ENCODE results near the gene PECR. TPM values are rescaled to one million over a fixed set of nuclear protein-coding genes. Genes with fewer than 3 reads are reported as not detected.

PECR gene
- polyA plus RNA-seq, 1 experiment = 5.6 TPM

DNA sequence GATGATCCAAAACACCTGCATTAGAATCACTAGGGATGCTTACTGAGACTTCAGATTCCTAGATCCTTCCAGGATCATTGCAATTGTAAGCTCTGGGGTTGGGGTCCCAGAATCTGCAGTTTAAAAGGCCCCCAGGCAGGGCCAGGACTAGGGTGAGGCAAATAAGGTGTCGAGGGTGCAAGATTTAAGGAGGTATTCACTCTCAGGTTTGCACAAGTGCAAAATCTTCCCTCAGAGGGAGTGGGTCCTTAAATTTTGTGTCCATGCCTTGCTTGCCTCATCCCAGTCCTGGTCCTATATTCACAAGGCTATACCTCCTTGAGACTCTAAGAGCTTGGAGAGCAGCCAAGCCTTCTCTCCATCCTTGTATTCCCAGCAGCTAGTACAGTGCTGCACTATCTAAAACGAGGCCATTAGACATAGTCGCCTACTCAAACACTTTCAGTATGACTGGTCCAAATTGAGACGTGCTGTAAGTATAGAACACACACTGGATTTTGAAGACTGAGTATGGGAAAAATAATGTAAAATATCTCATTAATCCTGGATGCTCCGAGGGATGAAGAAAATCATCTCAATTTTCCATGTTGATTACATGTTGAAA is 36.6 kb downstream of the PECR start:
- no peaks in the 10 kb centered on the region for H3K27me3 ChIP-seq (ENCODE audit: control insufficient read depth, insufficient read depth, low read length)
- no peak overlapping the region for H3K4me3 ChIP-seq (ENCODE audit: low read depth, low read length)
- DNase-seq (ENCODE audit: low read depth) = no peak
- ChIA-PET POLR2A (no interaction called here), CTCF (interaction anchor here (1.9 to 4.7 kb wide), 2 partner anchors 11 to 22 kb away, joined by 5 to 29 read pairs; no protein-coding TSS in a partner anchor)
- TF ChIP-seq, protein P1, sequence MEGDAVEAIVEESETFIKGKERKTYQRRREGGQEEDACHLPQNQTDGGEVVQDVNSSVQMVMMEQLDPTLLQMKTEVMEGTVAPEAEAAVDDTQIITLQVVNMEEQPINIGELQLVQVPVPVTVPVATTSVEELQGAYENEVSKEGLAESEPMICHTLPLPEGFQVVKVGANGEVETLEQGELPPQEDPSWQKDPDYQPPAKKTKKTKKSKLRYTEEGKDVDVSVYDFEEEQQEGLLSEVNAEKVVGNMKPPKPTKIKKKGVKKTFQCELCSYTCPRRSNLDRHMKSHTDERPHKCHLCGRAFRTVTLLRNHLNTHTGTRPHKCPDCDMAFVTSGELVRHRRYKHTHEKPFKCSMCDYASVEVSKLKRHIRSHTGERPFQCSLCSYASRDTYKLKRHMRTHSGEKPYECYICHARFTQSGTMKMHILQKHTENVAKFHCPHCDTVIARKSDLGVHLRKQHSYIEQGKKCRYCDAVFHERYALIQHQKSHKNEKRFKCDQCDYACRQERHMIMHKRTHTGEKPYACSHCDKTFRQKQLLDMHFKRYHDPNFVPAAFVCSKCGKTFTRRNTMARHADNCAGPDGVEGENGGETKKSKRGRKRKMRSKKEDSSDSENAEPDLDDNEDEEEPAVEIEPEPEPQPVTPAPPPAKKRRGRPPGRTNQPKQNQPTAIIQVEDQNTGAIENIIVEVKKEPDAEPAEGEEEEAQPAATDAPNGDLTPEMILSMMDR (IDR thresholded peaks at IDR 0.05; ENCODE audit: insufficient read depth, low read depth, low read length) = no peak
- H3K36me3 ChIP-seq (ENCODE audit: control insufficient read depth, insufficient read depth, low read length) = no peaks in the 10 kb centered on the region

DNA sequence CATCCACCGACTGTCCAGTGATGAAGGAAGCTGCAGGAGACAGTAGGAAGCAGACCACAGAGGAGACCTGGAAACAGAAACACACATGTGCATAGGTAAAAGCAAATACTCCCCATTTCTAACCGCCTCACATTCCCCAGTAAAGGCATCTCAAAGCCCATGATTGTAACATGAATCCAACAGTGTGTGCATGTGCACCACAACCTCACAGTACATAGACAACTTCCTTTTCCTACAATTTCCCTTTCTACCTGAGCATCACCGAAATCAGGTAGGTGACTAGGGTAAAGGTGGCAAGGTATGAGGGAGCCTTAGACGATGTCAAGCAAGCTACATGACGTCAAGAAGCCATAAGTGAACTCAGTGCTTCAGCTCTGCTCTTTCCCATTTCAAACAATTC is 37.7 kb downstream of the PECR start:
- Histone ChIP-seq H3K27me3 (ENCODE audit: control insufficient read depth, insufficient read depth, low read length) (no peaks in the 10 kb centered on the region), H3K4me3 (ENCODE audit: low read depth, low read length) (no peak overlapping the region), H3K36me3 (ENCODE audit: control insufficient read depth, insufficient read depth, low read length) (no peaks in the 10 kb centered on the region)
- CTCF ChIA-PET = interaction anchor here (1.1 to 4.7 kb wide), 3 partner anchors 10 to 21 kb away, joined by 3 to 29 read pairs (median 5); no protein-coding TSS in a partner anchor
- TF ChIP-seq, protein P1 (IDR thresholded peaks at IDR 0.05; ENCODE audit: insufficient read depth, low read depth, low read length) = no peak
- no peak for DNase-seq (ENCODE audit: low read depth)
- POLR2A ChIA-PET = no interaction called here

DNA sequence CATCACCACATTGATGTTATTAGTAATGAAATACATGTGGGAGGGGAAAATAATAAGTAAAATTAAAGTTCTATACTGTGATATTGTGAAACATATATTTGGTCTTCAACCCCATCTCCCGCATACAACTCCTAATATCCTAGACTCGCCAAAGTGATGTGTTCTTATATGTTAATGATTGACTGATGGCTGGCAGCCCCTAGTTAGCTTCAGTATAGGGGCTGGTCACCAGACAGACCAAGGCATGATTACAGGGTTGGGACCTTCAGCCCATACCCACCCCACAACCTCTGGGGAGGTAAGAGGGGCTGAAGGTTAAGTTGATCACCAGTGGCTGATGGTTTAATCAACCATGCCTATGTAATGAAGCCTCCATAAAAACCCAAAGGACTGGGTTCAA is 40.2 kb downstream of the PECR start:
- ChIA-PET CTCF (interaction anchor here (0.6 to 4.7 kb wide), 2 partner anchors 8 to 748 kb away, joined by 3 to 29 read pairs; no protein-coding TSS in a partner anchor), POLR2A (no interaction called here)
- no peaks in the 10 kb centered on the region for H3K36me3 ChIP-seq (ENCODE audit: control insufficient read depth, insufficient read depth, low read length)
- H3K4me3 ChIP-seq (ENCODE audit: low read depth, low read length) = no peak overlapping the region
- TF ChIP-seq, protein P1 (IDR thresholded peaks at IDR 0.05; ENCODE audit: insufficient read depth, low read depth, low read length) = no peak
- no peak for DNase-seq (ENCODE audit: low read depth)
- no peaks in the 10 kb centered on the region for H3K27me3 ChIP-seq (ENCODE audit: control insufficient read depth, insufficient read depth, low read length)

DNA sequence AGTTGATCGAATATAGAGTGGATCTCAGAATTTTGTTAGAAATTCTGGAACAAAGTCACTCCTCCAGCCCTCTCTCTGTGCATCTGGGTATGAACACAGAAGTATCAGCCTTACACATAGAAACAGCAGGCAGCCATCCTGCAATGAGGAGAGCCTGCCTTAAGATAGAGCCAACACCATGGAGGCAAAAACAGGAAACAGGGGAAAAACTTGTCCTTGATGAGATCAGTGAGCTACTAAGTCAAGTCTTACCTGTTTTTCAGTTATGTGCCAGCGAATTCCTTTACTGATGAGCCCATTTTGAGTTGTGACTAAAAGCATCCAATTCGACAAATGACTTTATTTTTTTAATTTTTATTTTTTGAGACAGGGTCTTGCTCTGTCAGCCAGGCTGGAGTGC is 41.7 kb downstream of the PECR start:
- POLR2A ChIA-PET = no interaction called here

DNA sequence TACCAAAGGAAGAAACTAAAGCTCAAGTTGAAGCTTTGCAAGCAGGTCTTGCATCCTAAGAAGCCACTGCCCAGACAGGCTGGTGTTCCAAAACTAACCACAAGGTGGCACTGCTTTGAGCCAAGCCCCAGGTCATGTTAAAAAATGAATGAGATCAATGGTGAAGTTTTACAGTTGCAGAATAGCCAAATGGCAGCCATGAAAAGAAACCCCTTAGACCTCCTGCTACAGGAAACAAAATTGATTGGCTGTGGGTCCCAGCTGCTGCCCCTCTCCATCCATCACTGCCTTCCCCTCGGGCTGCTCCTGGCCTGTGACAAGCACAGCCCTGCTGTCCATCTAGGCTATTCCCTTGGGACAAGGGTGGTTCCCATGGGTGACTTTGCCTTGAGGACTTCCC is 47.5 kb downstream of the PECR start:
- DNase-seq (ENCODE audit: low read depth) = no peak
- Histone ChIP-seq H3K36me3 (ENCODE audit: control insufficient read depth, insufficient read depth, low read length) (no peaks in the 10 kb centered on the region), H3K4me3 (ENCODE audit: low read depth, low read length) (no peak overlapping the region), H3K27me3 (ENCODE audit: control insufficient read depth, insufficient read depth, low read length) (no peaks in the 10 kb centered on the region)
- ChIA-PET POLR2A (no interaction called here), CTCF (interaction anchor here (0.6 to 4.9 kb wide), 9 partner anchors 10 to 591 kb away, joined by 3 to 57 read pairs (median 4); no protein-coding TSS in a partner anchor)
- TF ChIP-seq, protein P1 (IDR thresholded peaks at IDR 0.05; ENCODE audit: insufficient read depth, low read depth, low read length) = peak; percentile 90

More for the DNA sequence above, 41.7 kb downstream of the PECR start:
- no peaks in the 10 kb centered on the region for H3K36me3 ChIP-seq (ENCODE audit: control insufficient read depth, insufficient read depth, low read length)
- H3K4me3 ChIP-seq (ENCODE audit: low read depth, low read length) = no peak overlapping the region
- CTCF ChIA-PET = interaction anchor here (1.3 kb wide), 1 partner anchor 19 kb away, joined by 3 read pairs; no protein-coding TSS in a partner anchor
- H3K27me3 ChIP-seq (ENCODE audit: control insufficient read depth, insufficient read depth, low read length) = no peaks in the 10 kb centered on the region
- DNase-seq (ENCODE audit: low read depth) = no peak
- TF ChIP-seq, protein P1 (IDR thresholded peaks at IDR 0.05; ENCODE audit: insufficient read depth, low read depth, low read length) = no peak

Data from BJ (cell line).